Cardiac muscle cell (in vitro differentiated cells and primary cell): ENCODE measurements around the gene IGF2BP1. TPM values are rescaled to one million over a fixed set of nuclear protein-coding genes. Genes with fewer than 3 reads are reported as not detected.
"Not testable (repeated sequence)": the region's sequence is repeated elsewhere in the genome, so short reads cannot be mapped to it uniquely, and the experiment has no call there.

Source experiments
- DNase-seq, 2 donors: peaks; one replicate each; pipeline versions ENCODE4 v3.0.0 to v3.0.0-alpha.2; 2010 to 2017; ENCODE audit warnings: low read depth in 1 of 2, low spot score in 1 of 2
- H3K27ac ChIP-seq: fragments of 200-600 bp; sonication (generic); 2 replicates; pipeline ENCODE4 v1.5.1; 2016
- H3K27me3 ChIP-seq: fragments of 200-600 bp; sonication (generic); 2 replicates; pipeline ENCODE4 v1.6.0; 2016; ENCODE audit warnings: control low read depth
- H3K36me3 ChIP-seq: fragments of 200-600 bp; sonication (generic); 2 replicates; pipeline ENCODE4 v1.5.1; 2016; ENCODE audit warnings: control low read depth
- H3K4me1 ChIP-seq: fragments of 200-600 bp; sonication (generic); 2 replicates; pipeline ENCODE4 v1.8.1; 2017; ENCODE audit warnings: low read depth, mild to moderate bottlenecking, mixed run types
- H3K4me3 ChIP-seq: fragments of 200-600 bp; sonication (generic); 2 replicates; pipeline ENCODE4 v1.5.1; 2016; ENCODE audit warnings: mild to moderate bottlenecking
- H3K9me3 ChIP-seq: fragments of 200-600 bp; sonication (generic); 2 replicates; pipeline ENCODE4 v1.5.1; 2017; ENCODE audit warnings: low read depth, mild to moderate bottlenecking, control low read depth
- CTCF ChIP-seq: IDR thresholded peaks from 2 replicates; pipeline ENCODE4 v1.5.1; 2012; ENCODE audit warnings: low read depth, mild to moderate bottlenecking, low read length
- polyA plus RNA-seq: library from polyadenylated mRNA; unstranded; fragments of >200 nt; fragmentation: Nextera tagmentation; extraction: Ambion mirVana; gene quantifications from 2 replicates; pipeline ENCODE4 v1.2.1, GENCODE V29; 2016
- total RNA-seq: library from RNA; depleted of rRNA; stranded (reverse); fragments of >200 nt; gene quantifications from 2 replicates; pipeline ENCODE4 v1.2.3, GENCODE V29; 2016

IGF2BP1 gene
- total and polyA plus RNA-seq, 2 experiments from 2014 or later, result 18.7 to 74.0 TPM

GRCh38 chr17:49002331-49002730 is 5.1 kb downstream of the IGF2BP1 start:
- Histone ChIP-seq H3K4me3 (peak overlapping the region; percentile 96), H3K27ac (peak overlapping the region; percentile 96)

GRCh38 chr17:49002766-49003165 is 5.6 kb downstream of the IGF2BP1 start:
- Histone ChIP-seq H3K4me3 (peak overlapping the region; percentile 96), H3K4me1 (peaks cover 48% of the 10 kb centered on the region)
- TF ChIP-seq CTCF, result no peak

More at GRCh38 chr17:49002331-49002730, 5.1 kb downstream of the IGF2BP1 start:
- DNase-seq, result no peak
- H3K27me3 ChIP-seq, result no peaks in the 10 kb centered on the region
- H3K4me1 ChIP-seq, result peaks cover 48% of the 10 kb centered on the region
- H3K9me3 ChIP-seq, result no peaks in the 10 kb centered on the region
- H3K36me3 ChIP-seq, result no peaks in the 10 kb centered on the region
- TF ChIP-seq CTCF, result no peak

GRCh38 chr17:49003557-49004511 is 6.6 kb downstream of the IGF2BP1 start:
- no peaks in the 10 kb centered on the region for H3K36me3 ChIP-seq
- peak overlapping the region; percentile 96 for H3K27ac ChIP-seq
- no peaks in the 10 kb centered on the region for H3K27me3 ChIP-seq
- no peaks in the 10 kb centered on the region for H3K9me3 ChIP-seq
- no peak for TF ChIP-seq CTCF
- H3K4me1 ChIP-seq, result peaks cover 48% of the 10 kb centered on the region
- peak overlapping the region; percentile 96 for H3K4me3 ChIP-seq
- DNase-seq, result peak in 1 of 2 donors; percentile 76

More at GRCh38 chr17:49002766-49003165, 5.6 kb downstream of the IGF2BP1 start:
- Histone ChIP-seq H3K9me3 (no peaks in the 10 kb centered on the region), H3K27me3 (no peaks in the 10 kb centered on the region), H3K27ac (peak overlapping the region; percentile 96), H3K36me3 (no peaks in the 10 kb centered on the region)
- DNase-seq, result no peak

- Histone ChIP-seq H3K27ac (no peak overlapping the region), H3K4me1 (peaks cover 48% of the 10 kb centered on the region), H3K9me3 (no peaks in the 10 kb centered on the region), H3K4me3 (no peak overlapping the region), H3K27me3 (no peaks in the 10 kb centered on the region), H3K36me3 (no peaks in the 10 kb centered on the region)
- TF ChIP-seq CTCF, result no peak
- DNase-seq, result no peak
Observed at GRCh38 chr17:49005140-49005539, 8.0 kb downstream of the IGF2BP1 start.

GRCh38 chr17:49008908-49009307 is 11.7 kb downstream of the IGF2BP1 start:
- Histone ChIP-seq H3K27ac (peak overlapping the region; percentile 45), H3K4me1 (peaks cover 44% of the 10 kb centered on the region)
- H3K4me3 ChIP-seq, DNase-seq, H3K27me3 ChIP-seq, H3K9me3 ChIP-seq, H3K36me3 ChIP-seq: not testable (repeated sequence)

- no peak for DNase-seq
- H3K27me3 ChIP-seq, result no peaks in the 10 kb centered on the region
- peak overlapping the region; percentile 26 for H3K4me3 ChIP-seq
- peaks cover 53% of the 10 kb centered on the region for H3K4me1 ChIP-seq
- peaks cover 6% of the 10 kb centered on the region for H3K36me3 ChIP-seq
- peak overlapping the region; percentile 98 for H3K27ac ChIP-seq
- TF ChIP-seq CTCF, result no peak
- no peaks in the 10 kb centered on the region for H3K9me3 ChIP-seq
Observed at GRCh38 chr17:49012769-49013255, 15.6 kb downstream of the IGF2BP1 start.
